Thyroid gland (tissue), 4 donors: Measurements from ENCODE around the gene PSMD3. TPM values are rescaled to one million over a fixed set of nuclear protein-coding genes. Genes with fewer than 3 reads are reported as not detected.
A peak's percentile ranks its signal among the peaks of the same experiment; 100 is the strongest.

Experiments used
- DNase-seq, 2 donors: peaks; one replicate each; pipeline ENCODE4 v3.0.0-alpha.2; 2019
- H3K27ac ChIP-seq, 3 donors: fragments of 200-600 bp; sonication (generic); 1 replicate in 2 of 3; 2 replicates in 1 of 3; pipeline ENCODE4 v1.5.1; 2016 to 2019; ENCODE audit warnings: mild to moderate bottlenecking in 1 of 3, moderate library complexity in 1 of 3
- H3K27me3 ChIP-seq: fragments of 200-600 bp; sonication (generic); one replicate; pipeline ENCODE4 v1.5.1; 2019
- H3K36me3 ChIP-seq, 2 donors: fragments of 200-600 bp; sonication (generic); one replicate each; pipeline ENCODE4 v1.5.1; 2016 to 2019
- H3K4me1 ChIP-seq, 2 donors: fragments of 200-600 bp; sonication (generic); one replicate each; pipeline ENCODE4 v1.5.1; 2017 to 2019
- H3K4me3 ChIP-seq, 3 donors: fragments of 200-600 bp; sonication (generic); replicated peaks in 1 of 3; 1 replicate in 2 of 3; 2 replicates in 1 of 3; pipeline ENCODE4 v1.5.1; 2016; ENCODE audit warnings: mild to moderate bottlenecking in 1 of 3
- H3K9me3 ChIP-seq: fragments of 200-600 bp; sonication (generic); one replicate; pipeline ENCODE4 v1.5.1; 2017
- POLR2A ChIP-seq, 2 donors: fragments of 450-650 bp; IDR thresholded peaks; one replicate each; pipeline ENCODE4 v1.6.1; 2017; ENCODE audit warnings: antibody characterized with exemption in 2 of 2, mild to moderate bottlenecking in 2 of 2, moderate library complexity in 1 of 2
- WGBS, 2 donors: methylation state at CpG; one replicate each; pipeline ENCODE4 v1.1.5; 2017; 5-methylcytosine and 5-hydroxymethylcytosine counted together
- intact Hi-C: fragments of 100-400 bp; cut with DNase I; formaldehyde crosslinking; loops from one replicate; pipeline ENCODE4 v1.15.1; 2023
- microRNA-seq: library from miRNA; unstranded; fragments of <30 nt; microRNA quantifications from one replicate; pipeline ENCODE4, GENCODE V29; 2016
- small RNA-seq: library from RNA; depleted of rRNA; stranded (forward); fragments of <200 nt; gene quantifications from one replicate; pipeline ENCODE3, GENCODE V24; 2016
- total RNA-seq, 4 donors: library from RNA; depleted of rRNA; stranded (reverse); fragments of >200 nt; gene quantifications; one replicate each; pipeline ENCODE4 v1.2.3, GENCODE V29; 2016
- TF ChIP-seq, protein P1 (sequence below), 6 experiments: fragments of 200-600 bp in 3 of 6; fragments of 450-650 bp in 3 of 6; sonication (generic) in 3 of 6; IDR thresholded peaks; one replicate each; pipeline ENCODE4 v1.5.1; 2016 to 2019; ENCODE audit warnings: antibody characterized with exemption in 6 of 6, mild to moderate bottlenecking in 2 of 6, inconsistent platforms in 1 of 6, moderate library complexity in 1 of 6

PSMD3 gene
- total RNA-seq, 4 donors from 2014 or later, result 65.0 to 100 (median 98.8) TPM

DNA sequence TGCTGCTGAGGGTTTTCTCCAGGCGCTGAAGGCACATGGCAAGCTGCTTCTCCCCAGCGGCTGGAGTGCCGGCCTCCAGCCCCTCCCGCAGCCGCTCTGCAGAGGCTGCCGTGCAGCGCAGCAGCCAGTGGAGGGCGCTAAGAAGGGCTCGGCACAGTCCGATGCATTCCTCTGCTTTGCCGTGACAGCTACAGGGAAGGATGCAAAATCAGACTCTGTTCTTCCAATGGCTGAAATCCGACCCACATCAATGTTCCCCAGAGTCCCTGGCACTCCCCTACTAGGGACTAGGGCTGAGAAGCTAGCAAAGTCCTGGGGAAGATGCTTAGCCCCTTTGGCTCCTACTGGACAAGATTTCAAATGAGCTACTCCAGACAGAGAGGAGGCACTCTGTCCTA, 54.6 kb downstream of the PSMD3 start:
- no peak overlapping the region for H3K4me3 ChIP-seq
- intact Hi-C loops, result no loop called here
- no peaks in the 10 kb centered on the region for H3K27me3 ChIP-seq
- H3K9me3 ChIP-seq, result no peaks in the 10 kb centered on the region
- H3K36me3 ChIP-seq, result peaks cover 23 to 32% of the 10 kb centered on the region in 2 donors
- H3K4me1 ChIP-seq, result peaks cover 19 to 30% of the 10 kb centered on the region in 2 donors
- no peak for DNase-seq
- no peak overlapping the region for H3K27ac ChIP-seq
- 73 to 74% methylated on average over 4 to 10 of the region's 12 CpGs for WGBS, 2 donors
- TF ChIP-seq, protein P1, sequence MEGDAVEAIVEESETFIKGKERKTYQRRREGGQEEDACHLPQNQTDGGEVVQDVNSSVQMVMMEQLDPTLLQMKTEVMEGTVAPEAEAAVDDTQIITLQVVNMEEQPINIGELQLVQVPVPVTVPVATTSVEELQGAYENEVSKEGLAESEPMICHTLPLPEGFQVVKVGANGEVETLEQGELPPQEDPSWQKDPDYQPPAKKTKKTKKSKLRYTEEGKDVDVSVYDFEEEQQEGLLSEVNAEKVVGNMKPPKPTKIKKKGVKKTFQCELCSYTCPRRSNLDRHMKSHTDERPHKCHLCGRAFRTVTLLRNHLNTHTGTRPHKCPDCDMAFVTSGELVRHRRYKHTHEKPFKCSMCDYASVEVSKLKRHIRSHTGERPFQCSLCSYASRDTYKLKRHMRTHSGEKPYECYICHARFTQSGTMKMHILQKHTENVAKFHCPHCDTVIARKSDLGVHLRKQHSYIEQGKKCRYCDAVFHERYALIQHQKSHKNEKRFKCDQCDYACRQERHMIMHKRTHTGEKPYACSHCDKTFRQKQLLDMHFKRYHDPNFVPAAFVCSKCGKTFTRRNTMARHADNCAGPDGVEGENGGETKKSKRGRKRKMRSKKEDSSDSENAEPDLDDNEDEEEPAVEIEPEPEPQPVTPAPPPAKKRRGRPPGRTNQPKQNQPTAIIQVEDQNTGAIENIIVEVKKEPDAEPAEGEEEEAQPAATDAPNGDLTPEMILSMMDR (IDR thresholded peaks at IDR 0.05), result peak in 2 of 6 experiments; percentile 8 to 24
- TF ChIP-seq POLR2A (IDR thresholded peaks at IDR 0.05), result no peak

DNA sequence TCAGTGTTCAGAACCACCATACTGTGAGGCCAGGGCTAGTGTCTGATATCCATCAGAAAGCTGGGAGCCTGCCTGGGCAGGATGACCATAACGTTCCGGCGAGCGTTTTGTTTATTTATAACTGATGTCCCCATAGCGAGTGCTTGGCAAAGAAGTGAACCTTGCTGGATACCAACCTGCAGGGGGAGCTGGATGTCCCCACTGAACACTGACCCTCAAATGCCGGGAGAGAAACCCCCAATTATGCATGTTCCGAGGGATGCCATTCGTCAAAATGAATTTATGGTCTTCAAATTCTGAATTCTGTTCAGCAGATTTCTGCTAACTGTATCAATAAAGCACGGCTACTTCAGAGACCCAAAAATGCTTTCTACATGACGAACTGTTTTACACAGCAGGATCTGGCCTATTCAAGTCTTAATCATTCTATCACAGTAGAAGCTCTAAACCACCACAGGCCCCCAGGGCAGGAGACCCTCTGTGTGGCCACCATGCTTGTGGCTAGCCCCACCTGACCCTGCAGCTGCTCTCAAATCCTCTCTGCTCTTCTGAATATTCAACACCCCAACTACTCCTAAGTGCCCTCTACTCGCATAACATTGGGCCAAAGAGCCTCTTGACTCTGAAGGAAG, 58.4 kb downstream of the PSMD3 start:
- WGBS, 2 donors, result 21 to 25% methylated on average over 10 to 11 of the region's 11 CpGs
- TF ChIP-seq, protein P1 (IDR thresholded peaks at IDR 0.05), result peak; percentile 11 to 73 (median 64)
- no peak for TF ChIP-seq POLR2A (IDR thresholded peaks at IDR 0.05)
- H3K4me3 ChIP-seq, result no peak overlapping the region
- intact Hi-C loops, result no loop called here
- H3K4me1 ChIP-seq, result peaks cover 15% of the 10 kb centered on the region in 2 donors
- peak overlapping the region; percentile 54 to 76 (median 64) for H3K27ac ChIP-seq
- no peaks in the 10 kb centered on the region for H3K27me3 ChIP-seq
- peak; percentile 72 to 81 for DNase-seq
- H3K9me3 ChIP-seq, result no peaks in the 10 kb centered on the region
- H3K36me3 ChIP-seq, result peaks cover 0 to 4% of the 10 kb centered on the region in 2 donors

GRCh38 chr17:40041196-40041595, 60.6 kb downstream of the PSMD3 start:
- no peak for DNase-seq
- H3K36me3 ChIP-seq, result no peaks in the 10 kb centered on the region
- WGBS, 2 donors, result 96 to 98% methylated on average over 2 of the region's 2 CpGs
- H3K9me3 ChIP-seq, result no peaks in the 10 kb centered on the region
- H3K4me3 ChIP-seq, result no peak overlapping the region
- no peak overlapping the region for H3K27ac ChIP-seq
- peaks cover 15% of the 10 kb centered on the region in 2 donors for H3K4me1 ChIP-seq
- TF ChIP-seq, protein P1 (IDR thresholded peaks at IDR 0.05), result no peak
- TF ChIP-seq POLR2A (IDR thresholded peaks at IDR 0.05), result no peak
- intact Hi-C loops, result no loop called here
- no peaks in the 10 kb centered on the region for H3K27me3 ChIP-seq

Small RNAs within 50 kb of the gene (microRNA-seq; reads per million reads assigned to microRNA genes)
- gene MIR6884, result not detected

Small RNAs within 50 kb of the gene (small RNA-seq; reads per million reads assigned to genes)
- gene SNORD124, result 1,006 reads per million, percentile 99 among the genes with 10 or more reads in this experiment

Other genes with a start within 250 kb of the PSMD3 start
- 10 to 100 TPM in 1 of 4 donors, 1 to 10 TPM in 3; 7.1 to 14.0 (median 8.7) TPM for gene GRB7, start 242.9 kb upstream of the PSMD3 start, total RNA-seq
- gene IKZF3, start 116.5 kb upstream of the PSMD3 start, total RNA-seq, result 1 to 10 TPM; 1.8 to 2.8 (median 2.6) TPM
- under 1 TPM in 1 of 4 donors, not detected in 3; 0.40 TPM for gene ZPBP2, start 112.6 kb upstream of the PSMD3 start, total RNA-seq
- 10 to 100 TPM in 1 of 4 donors, 1 to 10 TPM in 3; 7.7 to 13.2 (median 8.3) TPM for gene GSDMB, start 62.2 kb upstream of the PSMD3 start, total RNA-seq
- 100 to 1,000 TPM in 2 of 4 donors, 10 to 100 TPM in 2; 81.4 to 125 (median 99.0) TPM for gene ORMDL3, start 53.2 kb upstream of the PSMD3 start, total RNA-seq
- gene LRRC3C, start 53.1 kb upstream of the PSMD3 start, total RNA-seq, result not detected
- gene GSDMA, start 17.8 kb upstream of the PSMD3 start, total RNA-seq, result not detected
- not detected for gene CSF3, start 34.6 kb downstream of the PSMD3 start, total RNA-seq
- gene MED24, start 73.6 kb downstream of the PSMD3 start, total RNA-seq, result 10 to 100 TPM; 37.1 to 68.4 (median 56.6) TPM
- 10 to 100 TPM; 34.0 to 52.9 (median 44.8) TPM for gene THRA, start 82.2 kb downstream of the PSMD3 start, total RNA-seq
- gene NR1D1, start 119.8 kb downstream of the PSMD3 start, total RNA-seq, result 1 to 10 TPM; 3.4 to 9.9 (median 5.1) TPM
- gene MSL1, start 141.2 kb downstream of the PSMD3 start, total RNA-seq, result 100 to 1,000 TPM in 1 of 4 donors, 10 to 100 TPM in 3; 69.9 to 101 (median 80.4) TPM
- 100 to 1,000 TPM in 1 of 4 donors, 10 to 100 TPM in 3; 88.2 to 103 (median 95.5) TPM for gene CASC3, start 159.7 kb downstream of the PSMD3 start, total RNA-seq
- gene RAPGEFL1, start 196.7 kb downstream of the PSMD3 start, total RNA-seq, result 1 to 10 TPM; 1.3 to 5.2 (median 4.1) TPM
- 10 to 100 TPM; 13.2 to 14.6 (median 14.5) TPM for gene WIPF2, start 238.5 kb downstream of the PSMD3 start, total RNA-seq